Effector memory CD4-positive, alpha-beta T cell (primary cell): ENCODE measurements around the gene CAMTA1.

ENCODE experiments used
- DNase-seq, 3 donors: peaks; one replicate each; pipeline ENCODE4 v3.0.0-alpha.2; 2020
- H3K27ac ChIP-seq: 2 replicates; pipeline ENCODE4 v1.7.0; 2013; ENCODE audit warnings: mild to moderate bottlenecking, low read length, moderate library complexity; ENCODE audit not compliant: insufficient read depth, poor library complexity, severe bottlenecking
- H3K27me3 ChIP-seq: replicated peaks from 2 replicates; pipeline ENCODE4 v1.7.0; 2013; ENCODE audit warnings: mild to moderate bottlenecking, low read length; ENCODE audit not compliant: insufficient read depth, control insufficient read depth, poor library complexity, severe bottlenecking
- H3K36me3 ChIP-seq: 2 replicates; pipeline ENCODE4 v1.7.0; 2013; ENCODE audit warnings: mild to moderate bottlenecking, low read length, moderate library complexity; ENCODE audit not compliant: control insufficient read depth, insufficient read depth
- H3K4me1 ChIP-seq: 2 replicates; pipeline ENCODE4 v1.7.0; 2013; ENCODE audit warnings: low read length, mild to moderate bottlenecking; ENCODE audit not compliant: control insufficient read depth, insufficient read depth, poor library complexity, severe bottlenecking
- H3K4me3 ChIP-seq: 2 replicates; pipeline ENCODE4 v1.7.0; 2013; ENCODE audit warnings: low read length, low read depth, mild to moderate bottlenecking; ENCODE audit not compliant: insufficient read depth, poor library complexity, severe bottlenecking
- H3K9me3 ChIP-seq: 2 replicates; pipeline ENCODE4 v1.7.0; 2013; ENCODE audit warnings: mild to moderate bottlenecking, low read length, moderate library complexity; ENCODE audit not compliant: control insufficient read depth

Gene CAMTA1

DNA sequence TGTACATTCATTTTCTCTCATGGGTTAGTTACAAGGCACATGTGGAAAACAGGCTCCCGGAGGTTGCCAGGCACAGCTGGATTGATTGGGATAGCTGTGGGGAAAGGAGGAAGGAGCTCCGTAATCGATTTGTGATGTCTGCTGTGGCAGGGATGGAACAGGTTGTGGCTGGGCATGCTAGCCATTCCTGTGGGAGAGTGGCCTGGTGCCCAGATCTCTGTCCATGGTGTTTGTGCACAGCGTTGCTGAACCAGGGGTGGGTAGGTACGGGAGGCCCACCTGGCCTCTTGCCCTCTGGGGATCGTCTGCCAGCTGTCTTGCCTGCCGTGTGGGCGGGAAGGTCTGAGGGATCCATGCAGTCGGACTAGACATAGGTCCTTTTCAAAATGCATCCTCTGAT, 683.0 kb downstream of the CAMTA1 start:
- no peaks in the 10 kb centered on the region for H3K4me1 ChIP-seq
- no peak for DNase-seq
- no peaks in the 10 kb centered on the region for H3K27me3 ChIP-seq
- no peak overlapping the region for H3K27ac ChIP-seq
- H3K4me3 ChIP-seq = no peak overlapping the region
- no peaks in the 10 kb centered on the region for H3K36me3 ChIP-seq
- no peaks in the 10 kb centered on the region for H3K9me3 ChIP-seq

DNA sequence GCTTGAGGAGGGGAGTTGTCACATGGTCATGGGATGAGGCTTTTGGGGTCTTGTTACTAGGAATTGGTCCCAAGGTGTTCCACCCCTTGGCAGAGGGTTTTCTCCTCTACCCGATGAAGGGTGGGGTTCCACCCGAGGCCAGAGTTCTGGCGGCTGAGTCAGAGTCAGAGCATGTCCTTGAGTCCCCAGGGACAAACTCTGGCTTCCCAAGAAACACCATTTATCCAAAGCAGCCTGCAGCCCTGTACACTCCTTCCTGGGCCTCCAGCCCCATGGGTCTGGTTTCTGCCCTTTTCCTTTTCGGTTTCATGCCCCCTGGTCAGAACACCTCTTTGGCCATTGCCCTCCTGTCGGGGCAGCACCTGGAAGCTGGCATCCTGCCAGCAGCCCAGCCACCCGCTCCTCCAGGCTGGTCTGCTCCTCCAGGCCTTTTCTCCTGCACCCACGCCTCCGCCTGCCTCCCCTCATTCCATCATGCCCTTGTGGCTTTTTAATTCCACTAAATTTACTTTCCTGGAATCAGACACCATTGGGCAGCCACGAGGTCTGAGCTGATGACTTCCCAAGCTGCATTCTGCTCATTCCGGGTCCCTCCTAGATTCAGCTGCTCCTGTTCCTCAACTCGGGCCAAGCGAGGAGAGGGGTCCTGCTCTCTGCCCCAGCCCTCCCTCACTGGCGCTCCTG, 684.1 kb downstream of the CAMTA1 start:
- H3K27me3 ChIP-seq = no peaks in the 10 kb centered on the region
- no peaks in the 10 kb centered on the region for H3K36me3 ChIP-seq
- H3K4me3 ChIP-seq = no peak overlapping the region
- no peak overlapping the region for H3K27ac ChIP-seq
- no peak for DNase-seq
- no peaks in the 10 kb centered on the region for H3K4me1 ChIP-seq
- H3K9me3 ChIP-seq = no peaks in the 10 kb centered on the region

DNA sequence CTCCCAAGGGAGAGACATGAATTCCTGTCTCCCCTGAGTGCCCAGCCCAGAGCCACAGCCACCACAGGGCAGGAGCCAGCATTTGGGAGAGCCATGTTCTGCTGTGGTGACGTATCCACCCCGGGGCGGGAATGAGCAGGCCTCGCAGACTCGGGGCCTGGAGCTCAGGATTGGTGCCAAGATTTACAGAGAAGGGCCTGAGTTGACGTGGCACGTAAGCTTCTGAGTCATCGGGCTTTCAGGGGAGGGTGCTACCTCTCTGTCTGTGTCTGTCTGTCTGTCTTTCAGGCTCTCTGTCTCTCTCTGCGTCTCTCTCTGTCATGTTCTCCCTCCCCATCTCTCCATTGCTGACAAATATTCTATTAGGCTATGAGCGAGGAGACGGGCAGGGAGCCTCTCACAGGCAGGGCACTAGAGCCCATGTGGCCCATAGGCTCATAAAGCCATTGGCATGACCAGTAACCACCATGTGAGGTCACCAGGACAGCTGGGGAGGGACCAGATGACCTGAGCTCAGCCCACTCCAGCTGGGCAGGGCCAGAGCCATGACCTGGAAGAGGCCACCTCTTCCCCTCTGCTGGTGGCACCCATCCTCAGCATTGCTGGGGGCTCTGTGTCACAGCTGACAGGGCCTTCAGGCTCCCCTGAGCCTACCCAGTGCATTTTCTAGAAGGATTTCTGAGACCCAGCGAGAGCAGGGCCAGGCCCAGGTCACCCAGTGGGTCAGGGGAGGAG, 685.8 kb downstream of the CAMTA1 start:
- H3K4me3 ChIP-seq = no peak overlapping the region

DNA sequence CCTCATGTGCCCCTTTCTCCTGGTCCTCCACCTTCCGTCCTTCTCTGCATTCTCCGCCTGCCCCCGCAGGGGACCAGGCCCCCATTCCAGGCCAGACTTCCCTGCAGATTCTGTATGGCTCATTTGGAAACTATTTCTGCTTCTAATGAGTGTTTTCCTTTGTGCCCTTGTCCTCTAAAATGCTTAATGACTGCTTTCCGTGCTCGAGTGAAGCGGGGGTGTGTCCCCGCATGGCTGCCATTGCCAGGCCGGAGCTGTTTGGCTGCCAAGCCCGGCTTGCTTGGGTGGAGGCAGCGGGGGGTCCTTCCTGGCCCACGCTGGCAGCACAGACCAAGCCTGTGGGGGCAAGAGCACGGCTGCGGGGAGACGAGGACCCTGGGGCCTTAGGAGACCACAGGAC, 686.6 kb downstream of the CAMTA1 start:
- Histone ChIP-seq H3K4me1 (no peaks in the 10 kb centered on the region), H3K27ac (no peak overlapping the region), H3K4me3 (no peak overlapping the region), H3K9me3 (no peaks in the 10 kb centered on the region), H3K36me3 (no peaks in the 10 kb centered on the region), H3K27me3 (no peaks in the 10 kb centered on the region)
- DNase-seq = no peak

More for the DNA sequence above, 685.8 kb downstream of the CAMTA1 start:
- Histone ChIP-seq H3K27ac (no peak overlapping the region), H3K4me1 (no peaks in the 10 kb centered on the region), H3K9me3 (no peaks in the 10 kb centered on the region), H3K36me3 (no peaks in the 10 kb centered on the region), H3K27me3 (no peaks in the 10 kb centered on the region)
- DNase-seq = no peak

DNA sequence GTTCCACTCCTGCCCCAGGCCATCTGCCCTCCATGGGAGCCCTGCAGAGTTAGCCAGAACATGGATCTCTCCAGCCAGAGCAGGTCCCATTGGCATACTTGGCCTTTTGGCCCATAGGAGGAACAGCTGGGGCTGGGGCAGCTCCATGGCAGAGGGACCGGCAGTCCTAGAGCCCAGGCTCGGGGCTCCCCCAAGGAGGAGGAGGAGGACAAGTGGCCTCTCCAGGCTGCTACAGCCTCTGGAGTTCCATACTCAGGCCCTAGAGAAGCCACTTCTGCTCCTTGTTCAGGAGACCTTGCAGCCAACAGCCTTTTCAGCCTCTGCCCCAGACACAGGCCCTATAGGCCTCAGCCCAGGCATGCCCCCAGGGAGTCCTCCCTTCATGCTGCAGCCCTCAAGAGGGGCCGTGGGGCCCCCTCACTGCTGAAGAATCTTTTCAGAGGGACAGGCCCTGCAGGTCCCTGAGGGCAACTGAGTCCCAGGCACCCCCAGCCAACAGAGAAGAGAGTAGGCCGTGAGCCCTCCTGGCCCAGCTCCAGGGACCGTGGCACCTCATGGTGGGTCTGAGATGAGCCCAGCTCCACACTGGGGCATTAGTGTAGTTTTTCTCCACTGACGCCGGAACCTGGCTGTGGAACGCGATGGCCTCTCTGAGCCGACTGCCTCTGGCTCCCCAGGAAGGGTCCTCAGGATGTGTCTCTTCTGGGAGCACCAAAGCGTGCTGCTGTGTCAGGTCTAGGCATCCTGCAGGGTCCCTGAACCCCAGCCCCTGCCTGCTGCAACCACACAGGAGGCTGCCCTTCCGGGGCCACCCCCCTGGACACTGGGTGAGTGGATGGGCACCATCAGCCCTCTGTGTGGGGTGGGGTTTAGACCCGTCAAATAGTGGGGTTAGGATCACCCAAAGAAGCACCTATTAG, 688.2 kb downstream of the CAMTA1 start:
- H3K36me3 ChIP-seq = no peaks in the 10 kb centered on the region
- H3K27ac ChIP-seq = no peak overlapping the region
- H3K4me3 ChIP-seq = no peak overlapping the region
- no peaks in the 10 kb centered on the region for H3K4me1 ChIP-seq
- no peak for DNase-seq
- H3K27me3 ChIP-seq = no peaks in the 10 kb centered on the region
- no peaks in the 10 kb centered on the region for H3K9me3 ChIP-seq

DNA sequence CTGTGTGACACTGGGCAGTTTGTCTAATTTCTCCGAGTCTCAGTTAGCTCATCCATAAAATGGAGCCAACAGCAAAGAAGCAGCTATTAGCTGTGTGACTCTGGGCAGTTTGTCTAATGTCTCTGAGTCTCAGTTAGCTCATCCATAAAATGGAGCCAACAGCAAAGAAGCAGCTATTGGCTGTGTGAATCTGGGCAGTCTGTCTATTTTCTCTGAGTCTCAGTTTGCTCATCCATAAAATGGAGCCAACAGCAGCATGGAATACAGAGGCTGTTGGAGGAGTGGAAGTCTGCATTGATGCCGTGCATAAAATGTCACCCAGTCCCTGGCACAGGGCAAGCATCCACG, 688.9 kb downstream of the CAMTA1 start:
- Histone ChIP-seq H3K27ac (no peak overlapping the region), H3K4me3 (no peak overlapping the region), H3K27me3 (no peaks in the 10 kb centered on the region), H3K4me1 (no peaks in the 10 kb centered on the region), H3K36me3 (no peaks in the 10 kb centered on the region), H3K9me3 (no peaks in the 10 kb centered on the region)
- no peak for DNase-seq

DNA sequence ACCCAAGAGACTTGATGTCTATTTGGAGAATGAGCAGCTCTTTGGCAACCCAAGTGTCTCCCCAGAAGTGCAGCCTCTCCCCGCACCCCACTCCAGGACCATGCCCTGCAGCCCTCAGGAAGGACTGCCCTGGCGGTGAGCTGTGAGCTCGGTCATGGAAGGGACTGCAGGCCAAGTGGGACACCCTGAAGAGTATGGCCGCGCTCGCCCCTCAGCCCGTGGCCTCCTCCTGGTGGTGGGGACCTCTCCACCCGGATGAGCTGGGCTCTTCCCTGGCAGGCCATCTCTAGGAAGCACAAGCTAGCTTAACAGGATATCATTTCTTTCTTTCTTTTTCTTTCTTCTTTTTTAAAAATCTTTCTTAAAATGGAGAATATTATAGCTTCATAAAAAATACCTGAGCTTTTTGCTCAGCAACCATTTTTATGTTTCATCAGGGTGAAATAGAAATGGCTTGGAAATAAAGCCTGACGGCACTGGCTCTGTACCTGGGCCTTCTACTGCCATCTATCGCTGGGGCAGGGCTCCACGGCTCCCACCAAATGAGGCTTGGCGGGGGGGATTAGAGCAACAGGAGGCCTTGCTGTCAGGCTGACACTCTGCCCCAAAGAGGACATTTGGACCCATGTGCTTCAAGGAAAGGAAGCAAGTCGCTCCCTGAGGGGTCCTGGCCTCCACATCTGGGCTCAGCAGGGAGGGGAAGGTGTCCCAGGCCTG, 689.7 kb downstream of the CAMTA1 start:
- Histone ChIP-seq H3K27ac (no peak overlapping the region), H3K4me1 (no peaks in the 10 kb centered on the region), H3K4me3 (no peak overlapping the region), H3K9me3 (no peaks in the 10 kb centered on the region), H3K36me3 (no peaks in the 10 kb centered on the region), H3K27me3 (no peaks in the 10 kb centered on the region)
- no peak for DNase-seq

- H3K27me3 ChIP-seq = no peaks in the 10 kb centered on the region
- H3K4me3 ChIP-seq = no peak overlapping the region
- H3K9me3 ChIP-seq = no peaks in the 10 kb centered on the region
- no peaks in the 10 kb centered on the region for H3K36me3 ChIP-seq
- H3K4me1 ChIP-seq = no peaks in the 10 kb centered on the region
- H3K27ac ChIP-seq = no peak overlapping the region
- no peak for DNase-seq
Observed at GRCh38 chr1:7475691-7476090, 690.4 kb downstream of the CAMTA1 start.

DNA sequence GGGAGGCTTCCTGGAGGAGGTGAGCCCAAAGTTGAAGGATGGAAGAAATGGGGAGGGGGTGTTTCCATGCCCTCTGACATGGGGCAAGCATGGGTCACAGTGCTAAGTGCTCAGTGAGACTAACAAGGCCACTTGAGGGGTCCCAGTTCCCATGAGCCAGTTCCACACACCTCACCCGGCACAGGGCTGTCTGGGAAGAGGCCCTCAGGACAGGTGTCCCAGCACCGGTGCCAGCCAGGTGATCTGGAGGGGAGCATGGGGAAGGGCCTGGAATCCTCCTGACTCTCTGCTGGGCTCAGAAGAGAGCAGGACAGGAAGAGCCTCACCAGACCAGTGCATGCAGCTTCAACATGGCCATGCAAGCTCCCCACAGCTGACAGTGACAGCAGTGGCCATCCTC, 691.1 kb downstream of the CAMTA1 start:
- H3K4me3 ChIP-seq = no peak overlapping the region
- H3K27ac ChIP-seq = no peak overlapping the region
- no peaks in the 10 kb centered on the region for H3K9me3 ChIP-seq
- no peaks in the 10 kb centered on the region for H3K4me1 ChIP-seq
- no peak for DNase-seq
- H3K36me3 ChIP-seq = no peaks in the 10 kb centered on the region
- H3K27me3 ChIP-seq = no peaks in the 10 kb centered on the region
